ENCODE data around the gene TEX53. TPM values are rescaled to one million over a fixed set of nuclear protein-coding genes. Genes with fewer than 3 reads are reported as not detected.

TEX53 gene
- total RNA-seq (2012; rRNA removed): not detected in 2 replicates

DNA sequence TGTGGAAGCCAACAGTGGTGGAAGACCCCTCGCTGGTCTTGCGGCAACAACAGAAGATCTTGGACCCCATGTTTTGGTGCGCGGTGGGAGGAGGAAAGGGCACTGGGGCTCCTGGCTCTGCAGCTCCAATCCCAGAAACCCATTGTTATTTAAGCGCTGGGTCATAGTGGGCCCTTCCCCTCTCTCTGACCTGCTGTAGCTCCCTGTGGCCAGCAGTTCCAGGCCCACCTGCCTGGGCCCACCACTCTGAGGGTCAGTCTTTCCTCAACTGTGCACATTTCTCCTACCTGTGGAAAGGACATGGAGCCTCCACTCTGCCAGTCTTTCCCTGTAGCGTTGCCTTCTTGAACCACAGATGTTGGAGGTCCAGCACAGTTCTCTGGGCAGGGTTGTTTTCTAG is at the start of gene TEX53:
TSS of gene TEX53 (minus strand) at position 101 of the 400 bp plus-strand sequence. CDS start at position 70, 31 bp downstream.
- peaks cover 7% of the 10 kb centered on the region for H3K4me1 ChIP-seq (ENCODE audit: control insufficient read depth, insufficient read depth, low read length)
- H3K36me3 ChIP-seq (ENCODE audit: insufficient read depth, low read length): no peaks in the 10 kb centered on the region
- H3K4me2 ChIP-seq (ENCODE audit: low read length): no peak within 1 kb of the TSS
- H3K9ac ChIP-seq (ENCODE audit: low read depth, low read length): no peak within 1 kb of the TSS
- H3K27me3 ChIP-seq (ENCODE audit: control insufficient read depth, insufficient read depth, low read length): peaks cover 28% of the 10 kb centered on the region
- no peaks in the 10 kb centered on the region for H3K9me3 ChIP-seq (replicated peaks; ENCODE audit: low read length)
- no peak within 1 kb of the TSS for H3K4me3 ChIP-seq (ENCODE audit: low read length)

DNA sequence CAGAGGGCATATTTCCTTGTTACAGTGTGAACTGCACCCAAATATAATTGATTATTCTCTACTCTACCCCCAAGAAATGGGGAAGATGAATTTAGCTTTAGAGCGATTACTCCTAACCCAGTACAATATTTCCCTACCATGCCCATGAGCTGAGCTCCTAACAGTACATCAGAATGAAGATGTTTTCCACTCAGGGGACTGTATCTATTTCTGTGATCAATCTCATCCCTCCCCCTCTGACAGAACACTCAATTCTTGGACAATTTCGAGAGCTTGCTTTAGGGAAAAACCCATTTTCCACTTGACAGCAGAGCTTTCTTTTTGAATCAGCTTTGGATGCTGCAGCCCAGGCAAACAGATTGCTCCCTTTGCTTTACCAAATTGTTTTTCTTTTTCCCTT is 49.1 kb upstream of the TEX53 start:
- H3K27me3 ChIP-seq (ENCODE audit: control insufficient read depth, insufficient read depth, low read length): peaks cover 24% of the 10 kb centered on the region
- no peaks in the 10 kb centered on the region for H3K4me1 ChIP-seq (ENCODE audit: control insufficient read depth, insufficient read depth, low read length)
- H3K36me3 ChIP-seq (ENCODE audit: insufficient read depth, low read length): no peaks in the 10 kb centered on the region
- no peak overlapping the region for H3K4me2 ChIP-seq (ENCODE audit: low read length)
- H3K9me3 ChIP-seq (replicated peaks; ENCODE audit: low read length): no peaks in the 10 kb centered on the region
- H3K9ac ChIP-seq (ENCODE audit: low read depth, low read length): no peak overlapping the region
- no peak overlapping the region for H3K4me3 ChIP-seq (ENCODE audit: low read length)

DNA sequence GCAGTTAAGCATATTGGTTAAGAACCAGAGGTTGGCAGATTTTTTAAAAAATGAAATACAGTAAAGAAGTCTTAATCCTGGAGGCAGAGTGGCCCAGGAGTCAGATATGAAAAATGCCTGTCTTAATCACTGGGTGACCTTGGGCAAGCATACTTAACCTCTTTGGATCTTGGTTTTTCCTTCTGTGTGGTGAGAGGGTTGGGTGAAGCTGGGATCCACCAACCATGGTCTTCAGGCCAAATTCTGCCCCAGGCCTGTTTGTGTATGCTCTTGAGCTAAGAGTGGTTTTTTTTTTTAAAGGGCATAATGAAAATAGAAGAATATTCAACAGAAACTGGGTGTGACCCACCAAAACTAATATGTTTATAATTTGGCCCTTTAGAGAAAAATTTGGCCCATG is 44.4 kb upstream of the TEX53 start:
- Histone ChIP-seq H3K4me3 (ENCODE audit: low read length) (no peak overlapping the region), H3K27me3 (ENCODE audit: control insufficient read depth, insufficient read depth, low read length) (peaks cover 3% of the 10 kb centered on the region), H3K9me3 (replicated peaks; ENCODE audit: low read length) (no peaks in the 10 kb centered on the region), H3K4me2 (ENCODE audit: low read length) (no peak overlapping the region), H3K4me1 (ENCODE audit: control insufficient read depth, insufficient read depth, low read length) (peaks cover 5% of the 10 kb centered on the region), H3K9ac (ENCODE audit: low read depth, low read length) (no peak overlapping the region), H3K36me3 (ENCODE audit: insufficient read depth, low read length) (no peaks in the 10 kb centered on the region)

DNA sequence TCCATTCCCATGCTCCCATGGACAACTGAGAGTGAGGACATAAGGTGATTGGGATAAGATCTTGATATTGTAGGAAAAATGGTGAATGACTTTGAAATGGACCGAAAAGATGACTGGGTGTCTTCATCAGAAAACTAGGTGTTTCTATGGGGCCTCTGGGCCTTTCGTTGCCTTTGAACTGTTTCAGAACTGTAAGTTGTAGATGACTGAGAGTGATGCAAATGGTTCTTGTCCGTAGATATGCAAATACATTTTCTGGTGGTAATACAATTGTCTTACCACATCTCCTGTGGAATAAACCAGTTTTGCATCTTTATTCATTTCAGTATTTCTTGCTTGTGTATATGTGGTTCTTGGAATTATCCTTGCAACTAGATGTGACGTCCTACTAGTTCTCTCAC is 40.3 kb upstream of the TEX53 start:
- H3K9ac ChIP-seq (ENCODE audit: low read depth, low read length): no peak overlapping the region
- H3K4me1 ChIP-seq (ENCODE audit: control insufficient read depth, insufficient read depth, low read length): peaks cover 26% of the 10 kb centered on the region
- no peaks in the 10 kb centered on the region for H3K27me3 ChIP-seq (ENCODE audit: control insufficient read depth, insufficient read depth, low read length)
- H3K9me3 ChIP-seq (replicated peaks; ENCODE audit: low read length): no peaks in the 10 kb centered on the region
- no peaks in the 10 kb centered on the region for H3K36me3 ChIP-seq (ENCODE audit: insufficient read depth, low read length)
- H3K4me3 ChIP-seq (ENCODE audit: low read length): no peak overlapping the region
- no peak overlapping the region for H3K4me2 ChIP-seq (ENCODE audit: low read length)

DNA sequence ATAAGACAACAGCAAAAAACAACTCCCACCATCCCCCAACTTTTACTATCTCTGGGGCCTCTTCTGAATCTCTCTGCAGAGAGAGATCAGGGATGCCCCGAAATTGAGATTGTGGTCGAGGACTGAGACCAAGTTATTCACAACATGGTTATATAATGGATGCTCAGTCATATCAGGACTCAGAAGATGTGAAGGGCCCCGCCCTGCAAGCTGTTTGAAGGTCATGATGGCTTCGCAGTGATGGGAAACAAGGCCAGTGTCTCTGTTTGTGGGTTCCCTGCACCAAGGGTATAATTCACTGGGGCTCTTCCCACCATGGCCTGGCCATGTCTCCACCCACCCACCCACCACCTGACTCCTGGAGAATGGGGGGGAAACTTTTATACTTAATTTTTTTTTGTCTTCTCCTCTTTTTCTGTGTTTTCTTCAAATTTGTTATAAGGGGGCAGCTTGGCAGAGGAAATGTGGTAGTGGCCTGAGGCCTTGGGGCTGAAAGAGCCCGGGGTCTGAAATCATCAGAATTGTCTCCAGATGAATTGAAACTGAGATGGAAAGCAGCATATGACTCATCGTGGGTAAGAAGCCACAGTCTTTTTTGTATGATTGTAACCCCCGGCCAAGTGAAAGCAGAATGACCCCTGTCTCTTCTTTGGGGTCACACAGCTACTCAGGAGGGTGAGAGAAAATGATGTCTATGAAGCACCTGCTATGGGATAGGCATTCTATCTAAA is 39.4 kb upstream of the TEX53 start:
- no peaks in the 10 kb centered on the region for H3K36me3 ChIP-seq (ENCODE audit: insufficient read depth, low read length)
- H3K27me3 ChIP-seq (ENCODE audit: control insufficient read depth, insufficient read depth, low read length): no peaks in the 10 kb centered on the region
- no peaks in the 10 kb centered on the region for H3K9me3 ChIP-seq (replicated peaks; ENCODE audit: low read length)
- H3K4me2 ChIP-seq (ENCODE audit: low read length): no peak overlapping the region
- H3K4me3 ChIP-seq (ENCODE audit: low read length): no peak overlapping the region
- peaks cover 26% of the 10 kb centered on the region for H3K4me1 ChIP-seq (ENCODE audit: control insufficient read depth, insufficient read depth, low read length)
- no peak overlapping the region for H3K9ac ChIP-seq (ENCODE audit: low read depth, low read length)

DNA sequence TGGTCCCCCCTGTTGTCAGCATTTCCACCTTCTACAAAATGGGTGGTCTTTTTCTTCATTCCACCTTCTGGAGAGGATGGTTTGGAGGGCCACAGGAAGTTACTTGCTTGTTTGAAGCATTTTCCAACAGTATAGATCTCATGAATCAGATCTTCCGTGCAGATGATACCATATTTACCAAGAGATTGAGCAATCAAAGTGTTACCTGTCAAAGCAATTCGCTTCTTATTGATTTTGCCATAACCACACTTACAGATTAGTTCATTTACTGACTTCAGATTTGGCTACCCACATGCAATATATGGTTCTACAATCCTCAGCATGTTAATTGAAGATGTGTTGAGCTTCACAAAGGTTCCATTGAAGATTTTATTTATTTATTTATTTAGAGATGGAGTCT is 38.3 kb upstream of the TEX53 start:
- Histone ChIP-seq H3K4me2 (ENCODE audit: low read length) (no peak overlapping the region), H3K27me3 (ENCODE audit: control insufficient read depth, insufficient read depth, low read length) (no peaks in the 10 kb centered on the region), H3K9me3 (replicated peaks; ENCODE audit: low read length) (no peaks in the 10 kb centered on the region), H3K4me3 (ENCODE audit: low read length) (no peak overlapping the region), H3K4me1 (ENCODE audit: control insufficient read depth, insufficient read depth, low read length) (peaks cover 35% of the 10 kb centered on the region), H3K9ac (ENCODE audit: low read depth, low read length) (no peak overlapping the region), H3K36me3 (ENCODE audit: insufficient read depth, low read length) (no peaks in the 10 kb centered on the region)

DNA sequence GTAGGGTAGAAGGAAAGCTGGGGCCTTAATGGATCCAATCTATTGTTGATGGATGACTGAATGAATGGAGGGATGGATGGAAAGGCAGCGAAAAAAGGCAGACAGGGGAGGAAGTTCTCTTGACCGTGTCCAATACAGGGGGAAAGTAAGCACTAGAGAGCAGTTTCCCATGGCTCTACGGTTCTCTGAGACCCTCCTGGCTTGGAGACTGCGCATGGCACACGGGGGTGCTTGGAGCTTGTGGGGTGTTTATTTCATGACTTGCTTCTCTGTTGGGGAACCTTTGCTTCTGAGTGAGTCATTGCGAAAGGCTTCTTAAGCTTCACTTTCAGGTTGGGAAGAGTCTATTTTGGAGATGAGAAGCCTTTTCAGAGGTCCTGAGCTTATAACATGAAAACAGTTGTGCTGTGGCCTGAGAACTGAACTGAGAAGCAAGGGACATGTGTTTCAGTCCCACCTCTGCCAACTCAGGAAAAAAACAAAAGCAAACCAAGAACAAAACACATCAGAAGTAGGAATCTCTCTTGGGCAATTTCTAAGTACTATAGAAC is 37.2 kb upstream of the TEX53 start:
- no peaks in the 10 kb centered on the region for H3K36me3 ChIP-seq (ENCODE audit: insufficient read depth, low read length)

DNA sequence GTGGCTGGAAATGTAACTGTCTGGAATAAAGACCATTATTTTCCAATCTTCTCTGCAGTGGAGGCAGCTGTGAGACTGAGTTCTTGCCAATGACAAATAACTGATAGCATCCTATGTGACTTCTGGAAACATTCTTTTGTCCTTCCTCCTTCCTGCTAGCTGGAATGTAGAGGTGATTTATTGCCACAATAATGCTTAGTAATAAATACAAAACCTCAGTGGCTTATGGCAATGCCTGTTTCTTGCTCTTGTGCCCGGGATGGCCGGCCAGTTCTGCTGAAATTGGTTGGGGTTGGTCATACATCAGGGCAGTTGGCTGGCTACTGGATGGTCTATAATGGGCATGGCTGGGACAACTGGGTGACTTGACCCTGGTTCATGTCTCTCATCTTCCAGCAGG is 36.5 kb upstream of the TEX53 start:
- no peaks in the 10 kb centered on the region for H3K27me3 ChIP-seq (ENCODE audit: control insufficient read depth, insufficient read depth, low read length)
- peaks cover 44% of the 10 kb centered on the region for H3K4me1 ChIP-seq (ENCODE audit: control insufficient read depth, insufficient read depth, low read length)
- no peak overlapping the region for H3K9ac ChIP-seq (ENCODE audit: low read depth, low read length)
- no peak overlapping the region for H3K4me2 ChIP-seq (ENCODE audit: low read length)
- no peaks in the 10 kb centered on the region for H3K36me3 ChIP-seq (ENCODE audit: insufficient read depth, low read length)
- no peaks in the 10 kb centered on the region for H3K9me3 ChIP-seq (replicated peaks; ENCODE audit: low read length)
- H3K4me3 ChIP-seq (ENCODE audit: low read length): no peak overlapping the region

More for the DNA sequence above, 37.2 kb upstream of the TEX53 start:
- no peak overlapping the region for H3K9ac ChIP-seq (ENCODE audit: low read depth, low read length)
- no peaks in the 10 kb centered on the region for H3K27me3 ChIP-seq (ENCODE audit: control insufficient read depth, insufficient read depth, low read length)
- H3K4me2 ChIP-seq (ENCODE audit: low read length): no peak overlapping the region
- H3K4me1 ChIP-seq (ENCODE audit: control insufficient read depth, insufficient read depth, low read length): peaks cover 44% of the 10 kb centered on the region
- H3K9me3 ChIP-seq (replicated peaks; ENCODE audit: low read length): no peaks in the 10 kb centered on the region
- H3K4me3 ChIP-seq (ENCODE audit: low read length): no peak overlapping the region

DNA sequence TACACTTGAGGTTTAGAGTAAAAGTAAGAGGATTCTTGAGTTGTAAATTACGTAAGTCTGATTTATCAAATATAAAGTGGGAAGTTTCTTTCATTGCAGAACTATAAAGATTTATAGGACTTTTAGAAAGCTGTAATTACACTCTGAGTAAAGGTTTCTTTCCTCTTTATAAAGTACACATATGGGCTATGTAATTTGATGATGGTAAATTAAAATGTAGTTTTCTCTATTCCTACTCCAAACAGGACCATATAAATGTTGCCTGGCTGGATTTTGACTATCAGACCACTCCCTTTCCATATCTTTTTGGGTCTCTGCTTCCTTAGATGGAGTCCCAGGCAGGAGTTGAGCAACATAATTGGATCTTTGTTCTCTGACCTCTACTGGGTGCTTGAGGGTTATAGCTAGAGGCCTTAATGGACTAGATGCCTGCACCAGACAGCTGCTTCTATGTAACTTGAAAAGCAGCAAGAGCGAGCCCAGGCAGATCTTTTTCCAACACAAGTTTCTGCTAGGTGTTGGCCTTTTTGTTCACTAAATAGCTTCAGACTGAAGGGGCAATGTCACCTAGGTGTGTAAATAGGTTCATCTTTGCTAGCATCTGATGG is 35.7 kb upstream of the TEX53 start:
- H3K9ac ChIP-seq (ENCODE audit: low read depth, low read length): no peak overlapping the region
- H3K36me3 ChIP-seq (ENCODE audit: insufficient read depth, low read length): no peaks in the 10 kb centered on the region
- no peak overlapping the region for H3K4me2 ChIP-seq (ENCODE audit: low read length)
- H3K4me1 ChIP-seq (ENCODE audit: control insufficient read depth, insufficient read depth, low read length): peaks cover 44% of the 10 kb centered on the region
- H3K27me3 ChIP-seq (ENCODE audit: control insufficient read depth, insufficient read depth, low read length): no peaks in the 10 kb centered on the region
- no peak overlapping the region for H3K4me3 ChIP-seq (ENCODE audit: low read length)
- no peaks in the 10 kb centered on the region for H3K9me3 ChIP-seq (replicated peaks; ENCODE audit: low read length)

DNA sequence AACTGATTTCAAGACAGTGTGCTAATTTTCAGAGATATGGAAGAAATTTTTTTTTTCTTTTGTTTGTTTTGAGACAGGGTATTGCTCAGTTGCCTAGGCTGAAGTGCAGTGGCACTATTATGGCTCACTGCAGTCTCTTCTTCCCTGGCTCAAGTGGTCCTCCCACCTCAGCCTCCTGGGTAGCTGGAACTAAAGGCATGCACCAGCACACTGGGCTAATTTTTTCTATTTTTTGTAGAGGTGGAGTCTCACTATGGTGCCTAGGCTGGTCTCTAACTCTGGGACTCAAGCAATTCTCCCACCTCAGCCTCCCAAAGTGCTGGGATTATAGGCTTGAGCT is 34.3 kb upstream of the TEX53 start:
- Histone ChIP-seq H3K9ac (ENCODE audit: low read depth, low read length) (no peak overlapping the region), H3K9me3 (replicated peaks; ENCODE audit: low read length) (no peaks in the 10 kb centered on the region), H3K27me3 (ENCODE audit: control insufficient read depth, insufficient read depth, low read length) (no peaks in the 10 kb centered on the region), H3K4me1 (ENCODE audit: control insufficient read depth, insufficient read depth, low read length) (peaks cover 44% of the 10 kb centered on the region), H3K4me2 (ENCODE audit: low read length) (no peak overlapping the region), H3K36me3 (ENCODE audit: insufficient read depth, low read length) (no peaks in the 10 kb centered on the region), H3K4me3 (ENCODE audit: low read length) (no peak overlapping the region)

DNA sequence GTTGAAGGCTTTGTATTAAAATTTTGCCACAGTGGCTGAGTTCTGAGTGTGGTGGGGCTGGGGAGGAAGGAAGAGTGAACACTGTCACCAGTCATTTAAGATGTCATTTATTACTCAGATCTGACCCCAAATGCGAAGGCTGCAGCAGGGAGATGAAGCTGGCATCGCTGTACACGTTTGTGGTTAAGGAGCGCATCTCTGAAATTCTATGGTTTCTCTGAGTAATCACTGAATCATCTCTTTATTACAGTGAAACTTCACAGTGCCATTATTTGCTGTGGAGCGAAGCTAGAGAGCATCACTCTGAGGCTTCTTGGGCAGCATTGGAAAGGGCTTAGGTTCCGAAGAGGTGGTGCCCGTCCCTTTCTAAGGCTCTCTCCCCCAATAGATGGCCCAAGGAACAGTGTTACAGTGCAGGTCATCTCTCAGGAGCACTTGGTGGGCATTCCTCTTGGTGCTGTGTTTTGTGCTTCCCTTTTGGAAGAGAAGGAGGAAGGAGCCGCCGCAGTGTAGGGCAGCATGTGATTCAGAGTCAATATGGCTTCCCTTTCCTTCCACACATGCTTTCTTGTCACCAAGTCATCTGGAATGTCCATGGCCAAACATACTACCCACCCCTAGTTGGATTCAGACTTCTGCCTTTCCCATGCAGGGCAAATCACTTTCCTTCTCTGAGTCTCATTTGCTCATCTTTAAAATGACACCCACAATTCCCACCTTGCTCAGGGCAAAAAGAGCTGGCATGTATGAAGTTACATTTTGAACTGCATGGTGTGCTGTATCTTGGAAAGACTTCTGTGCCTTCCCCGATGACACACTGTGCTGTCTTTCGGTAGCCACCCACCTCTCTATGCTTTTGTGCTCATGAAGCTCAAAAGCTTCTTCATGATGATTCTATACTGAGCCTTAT is 33.7 kb upstream of the TEX53 start:
- peak overlapping the region; percentile 52 for H3K9ac ChIP-seq (ENCODE audit: low read depth, low read length)
- peak overlapping the region; percentile 10 for H3K4me3 ChIP-seq (ENCODE audit: low read length)
- peak overlapping the region; percentile 70 for H3K4me2 ChIP-seq (ENCODE audit: low read length)
- H3K27me3 ChIP-seq (ENCODE audit: control insufficient read depth, insufficient read depth, low read length): no peaks in the 10 kb centered on the region
- H3K36me3 ChIP-seq (ENCODE audit: insufficient read depth, low read length): no peaks in the 10 kb centered on the region
- H3K4me1 ChIP-seq (ENCODE audit: control insufficient read depth, insufficient read depth, low read length): peaks cover 41% of the 10 kb centered on the region
- peaks cover 4% of the 10 kb centered on the region for H3K9me3 ChIP-seq (replicated peaks; ENCODE audit: low read length)
